GM18870 (cell line): Measurements from ENCODE around the gene MTRF1L.
A peak's percentile ranks its signal among the peaks of the same experiment; 100 is the strongest.
"Not testable (repeated sequence)": the region's sequence is repeated elsewhere in the genome, so short reads cannot be mapped to it uniquely, and the experiment has no call there.

Experiments
- ATAC-seq: cut with Tn5 transposase; IDR thresholded peaks from one replicate; pipeline ENCODE4 v1.9.1; 2021; ENCODE audit warnings: moderate library complexity; ENCODE audit not compliant: unreplicated experiment

Gene MTRF1L

DNA sequence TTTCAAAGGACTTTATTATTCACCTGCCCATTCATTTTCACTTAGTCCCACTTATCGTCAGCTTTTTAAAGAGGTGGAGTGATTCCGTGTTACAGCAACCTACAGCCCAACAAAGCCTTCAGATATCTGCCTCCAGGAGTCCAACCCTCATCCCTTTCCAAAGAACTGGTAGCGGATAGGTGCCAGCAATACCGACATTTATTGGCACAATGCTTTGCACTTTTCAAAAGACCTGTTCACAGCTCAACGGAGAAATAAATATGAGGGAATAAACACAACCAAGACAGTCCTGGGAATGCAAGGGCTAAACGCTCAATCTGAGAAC is 819 bp upstream of the MTRF1L start:
- ATAC-seq: no peak

DNA sequence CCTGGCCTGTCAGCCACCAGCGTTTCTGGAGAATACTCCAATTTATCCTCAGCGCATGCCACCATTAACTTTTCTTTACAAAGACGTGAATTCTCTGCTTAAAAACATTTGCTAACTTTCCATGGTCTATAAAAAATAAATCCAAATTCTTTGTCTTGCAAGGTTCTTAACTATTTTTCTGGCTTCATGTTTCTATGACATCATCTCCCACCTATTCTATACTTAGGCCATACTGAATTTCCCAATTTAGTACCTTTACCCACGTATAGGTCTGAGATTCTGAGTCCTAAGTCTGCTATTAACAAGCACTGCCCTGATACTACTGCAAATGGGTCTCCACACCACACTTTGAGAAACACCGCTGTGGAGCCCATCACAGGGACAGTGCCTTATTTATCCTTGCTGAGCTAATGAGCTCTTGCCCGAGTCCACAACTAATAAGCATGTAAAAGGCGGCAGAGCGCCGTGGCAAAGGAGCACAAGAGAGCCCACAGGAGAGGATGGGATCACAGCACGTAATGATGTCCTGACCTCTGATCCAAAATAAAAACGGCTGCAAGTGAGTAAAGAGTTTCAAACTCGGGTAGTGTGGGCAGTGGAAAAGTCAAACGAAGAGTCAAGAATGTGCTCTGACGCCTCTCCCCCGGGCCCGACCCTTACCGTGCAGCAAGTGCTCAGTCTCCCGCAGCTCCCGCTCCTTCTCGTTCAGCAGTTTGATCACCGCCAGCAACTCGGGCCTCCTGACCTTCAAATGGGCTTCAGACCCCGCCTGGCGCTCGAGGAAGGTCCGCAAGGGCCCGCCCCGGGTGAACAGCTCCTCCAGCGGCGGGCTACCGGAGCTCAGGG is 519 bp downstream of the MTRF1L start:
- peak; percentile 11 for ATAC-seq

DNA sequence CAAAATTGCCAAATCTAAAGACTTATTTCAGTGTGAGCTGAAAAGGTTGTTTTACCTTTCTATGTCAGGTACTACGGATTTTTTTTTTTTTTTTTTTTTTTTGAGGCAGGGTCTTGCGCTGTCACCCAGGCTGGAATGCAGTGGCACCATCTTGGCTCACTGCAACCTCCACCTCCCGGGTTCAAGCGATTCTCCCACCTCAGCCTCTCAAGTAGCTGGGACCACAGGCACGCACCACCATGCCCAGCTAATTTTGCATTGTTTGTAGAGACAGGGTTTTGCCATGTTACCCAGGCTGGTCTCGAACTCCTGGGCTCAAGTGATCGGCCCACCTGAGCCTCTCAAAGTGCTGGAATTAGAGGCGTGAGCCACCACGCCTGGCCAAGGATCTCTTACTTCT is 1.7 kb downstream of the MTRF1L start:
- not testable (repeated sequence) for ATAC-seq

DNA sequence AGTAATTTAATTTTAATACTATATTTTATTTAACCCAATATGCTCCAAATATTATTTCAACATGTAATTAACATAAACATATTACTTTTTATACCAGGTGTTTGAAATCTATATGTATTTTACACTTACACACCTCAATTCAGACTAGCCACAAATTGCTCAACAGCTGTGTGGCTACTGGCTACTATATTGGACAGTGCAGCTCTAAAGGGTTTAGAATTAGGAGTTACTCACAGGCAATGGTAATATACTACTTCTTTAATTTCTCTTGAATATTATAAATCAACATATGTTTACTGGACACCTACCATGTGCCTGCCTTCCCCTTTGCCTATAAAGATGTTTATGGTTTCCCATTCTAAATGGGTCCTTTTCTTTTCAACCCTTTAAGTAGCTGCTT is 2.3 kb downstream of the MTRF1L start:
- no peak for ATAC-seq

DNA sequence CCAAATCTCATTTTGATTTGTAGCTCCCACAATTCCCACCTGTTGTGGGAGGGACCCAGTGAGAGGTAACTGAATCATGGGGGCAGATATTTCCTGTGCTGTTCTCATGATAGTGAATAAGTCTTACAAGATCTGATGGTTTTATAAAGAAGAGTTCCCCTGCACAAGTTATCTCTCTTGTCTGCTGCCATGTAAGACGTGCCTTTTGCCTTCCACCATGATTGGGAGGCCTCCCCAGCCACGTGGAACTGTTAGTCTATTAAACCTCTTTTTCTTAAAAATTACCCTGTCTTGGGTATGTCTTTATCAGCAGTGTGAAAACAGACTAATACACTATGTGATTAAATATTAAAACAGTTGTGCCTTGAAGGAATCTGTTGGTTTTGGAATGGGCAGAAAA is 3.0 kb downstream of the MTRF1L start:
- ATAC-seq: not testable (repeated sequence)

DNA sequence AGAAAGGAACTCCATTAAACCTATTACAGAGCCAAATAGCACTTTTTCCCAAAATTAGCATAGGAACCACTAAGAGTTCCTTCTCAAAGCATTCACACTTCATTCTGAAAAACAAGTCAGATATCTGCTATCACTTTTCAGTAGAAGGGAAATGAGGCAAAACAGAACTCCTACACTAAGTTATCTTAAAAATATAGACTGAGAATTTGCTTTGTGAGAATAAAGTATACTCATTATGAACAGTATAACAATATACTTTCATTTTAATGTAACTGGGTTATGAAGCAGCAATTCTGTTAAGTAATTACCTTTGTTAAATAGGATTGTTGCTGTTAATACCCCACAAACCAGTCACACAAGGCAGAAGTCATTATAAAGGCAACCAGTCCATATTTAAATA is 8.7 kb downstream of the MTRF1L start:
- ATAC-seq: no peak

DNA sequence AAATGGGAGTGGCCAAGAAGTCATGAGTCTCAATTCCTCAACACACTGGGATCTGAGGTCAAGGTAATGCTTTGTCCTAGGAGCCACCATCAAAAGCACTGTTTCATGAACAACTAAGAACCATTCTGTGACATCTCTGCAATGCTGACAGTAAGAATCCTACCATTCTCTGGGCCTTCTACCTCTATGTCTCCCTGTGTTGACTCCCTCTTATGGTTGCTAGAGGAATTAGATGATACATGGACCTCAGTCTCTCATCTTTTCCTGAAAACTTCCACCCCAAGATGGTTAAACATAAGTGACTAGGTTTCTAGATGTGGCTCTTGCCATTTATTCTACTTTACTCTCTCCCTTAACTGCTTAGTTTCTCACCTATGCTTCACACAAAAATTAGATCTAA is 9.1 kb downstream of the MTRF1L start:
- no peak for ATAC-seq

DNA sequence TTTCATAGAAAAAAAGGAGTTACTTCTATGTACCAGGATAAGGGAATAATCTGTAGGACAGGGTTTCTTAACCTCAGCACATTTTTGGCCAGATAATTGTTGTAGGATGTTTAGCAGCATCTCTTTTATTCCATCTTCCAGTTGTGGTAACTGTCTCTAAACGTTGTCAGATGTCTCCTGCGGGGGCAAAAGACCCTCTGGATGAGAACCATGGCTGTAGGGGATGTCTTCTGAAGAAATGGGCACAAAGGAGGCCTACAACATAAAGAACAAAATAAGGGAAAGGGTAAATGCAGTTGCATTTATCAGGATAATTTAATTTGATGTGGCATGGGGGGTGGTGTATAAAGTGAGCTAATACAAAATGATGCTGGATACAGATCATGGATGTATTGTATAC is 15.5 kb downstream of the MTRF1L start:
- no peak for ATAC-seq

DNA sequence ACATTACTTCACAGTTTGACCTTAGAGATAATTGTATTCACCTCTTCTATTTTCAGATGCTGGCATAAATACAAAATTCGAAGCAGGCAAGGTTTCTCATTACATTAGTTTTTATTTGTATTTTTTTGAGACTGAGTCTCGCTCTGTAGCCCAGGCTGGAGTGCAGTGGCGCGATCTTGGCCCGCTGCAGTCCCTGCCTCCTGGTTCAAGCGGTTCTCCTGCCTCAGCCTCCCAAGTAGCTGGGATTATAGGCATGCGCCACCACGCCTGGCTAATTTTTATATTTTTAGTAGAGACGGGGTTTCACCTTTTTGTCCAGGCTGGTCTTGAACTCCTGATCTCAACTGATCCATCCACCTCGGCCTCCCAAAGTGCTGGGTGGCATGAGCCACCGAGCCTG is 17.2 kb downstream of the MTRF1L start:
- not testable (repeated sequence) for ATAC-seq

DNA sequence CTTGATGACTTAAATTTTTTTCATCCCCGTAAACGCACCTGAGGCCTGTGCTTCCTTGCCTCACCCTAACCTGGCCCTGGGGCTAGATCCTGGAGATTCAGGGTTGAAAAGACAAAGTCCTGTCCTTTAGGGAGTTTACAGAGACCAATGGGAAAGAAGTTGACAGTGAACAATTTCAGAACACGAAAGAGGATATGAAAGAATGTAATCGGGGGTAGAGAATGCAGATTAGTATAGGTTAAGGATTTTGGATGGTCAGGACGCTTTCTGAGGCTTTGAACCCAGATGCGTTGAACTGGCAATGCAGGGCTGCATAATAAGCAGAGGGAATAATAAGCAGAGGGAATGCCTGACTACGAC is 18.0 kb downstream of the MTRF1L start:
- peak; percentile 41 for ATAC-seq

DNA sequence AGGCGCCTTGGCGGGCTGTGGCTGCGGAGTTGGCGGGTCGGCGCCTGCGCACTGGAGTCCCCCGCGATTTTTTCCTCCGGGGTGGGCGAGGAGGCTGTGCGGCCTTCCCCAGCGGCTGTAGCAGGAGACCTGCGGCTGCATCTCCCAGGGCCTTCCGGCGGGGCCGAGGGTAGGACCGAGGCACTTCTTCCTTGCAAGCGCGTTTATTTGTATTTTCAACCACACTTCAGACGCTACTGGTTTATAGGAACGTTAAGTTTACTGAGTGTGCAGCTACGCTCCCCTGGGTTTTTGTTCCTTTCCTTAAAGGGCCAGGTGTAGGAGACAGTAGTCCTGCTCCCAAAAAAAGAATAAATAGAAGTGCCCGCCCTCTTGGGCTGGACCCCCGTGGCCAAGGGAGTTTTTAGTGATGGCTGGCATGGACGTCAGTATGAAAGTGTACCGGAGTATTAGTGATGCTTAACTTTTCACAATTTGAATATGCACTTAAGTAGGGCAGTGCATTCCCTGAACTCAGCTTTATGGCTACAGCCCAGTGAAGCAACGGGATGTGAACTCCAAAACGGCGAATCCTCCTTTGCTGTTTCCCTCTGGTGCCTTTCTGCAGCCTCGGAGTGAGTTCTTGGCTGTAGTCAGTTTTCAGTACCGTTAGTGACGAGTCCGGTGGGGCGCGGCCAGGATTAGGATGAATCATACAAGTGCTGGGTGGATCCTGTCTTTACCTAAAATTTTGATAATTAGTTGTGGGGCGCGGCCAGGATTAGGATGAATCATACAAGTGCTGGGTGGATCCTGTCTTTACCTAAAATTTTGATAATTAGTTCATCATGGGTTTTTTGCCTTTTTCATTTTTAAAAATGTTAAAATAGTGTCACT is 18.6 kb downstream of the MTRF1L start:
- ATAC-seq: peak; percentile 18

DNA sequence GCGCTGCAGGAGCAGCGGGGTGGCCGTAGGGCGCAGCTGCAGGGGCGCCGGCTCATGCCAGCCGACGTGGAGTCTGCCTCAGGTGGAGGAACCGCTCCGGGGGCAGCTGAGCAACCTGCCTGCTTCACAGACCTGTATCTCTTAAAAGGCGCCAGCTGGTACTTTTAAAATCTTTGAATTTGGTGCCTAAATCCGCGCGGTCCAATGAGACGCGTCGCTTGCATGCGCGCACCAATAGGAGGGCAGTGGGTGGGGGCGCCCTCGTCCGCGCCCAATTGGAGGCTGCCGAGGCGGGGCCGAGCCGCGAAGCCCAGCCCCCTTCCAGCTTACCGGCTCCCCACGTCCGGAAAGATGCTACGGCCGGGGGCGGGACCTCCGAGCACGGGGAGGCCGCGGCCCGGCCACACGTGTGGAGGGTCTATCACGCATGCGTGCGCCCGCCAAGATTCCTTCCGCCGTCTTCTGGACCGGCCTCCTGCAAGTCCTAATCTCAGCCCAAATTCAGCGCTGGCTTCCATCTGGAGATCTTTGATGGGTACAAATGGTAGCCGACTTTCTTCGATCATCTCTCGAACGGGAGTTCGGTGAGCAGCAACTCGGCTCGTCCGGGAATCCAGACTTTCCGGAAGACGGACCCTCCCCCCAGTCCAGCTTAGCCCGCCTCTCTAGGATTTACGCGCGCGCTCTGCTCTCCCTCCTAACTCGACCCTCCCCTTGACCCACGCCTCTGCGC is 19.4 kb downstream of the MTRF1L start, which contains the start of gene FBXO5:
TSS of gene FBXO5 (minus strand) at position 138 of the 733 bp plus-strand sequence. CDS start at position 56, 82 bp downstream.
- peak; percentile 67 for ATAC-seq

DNA sequence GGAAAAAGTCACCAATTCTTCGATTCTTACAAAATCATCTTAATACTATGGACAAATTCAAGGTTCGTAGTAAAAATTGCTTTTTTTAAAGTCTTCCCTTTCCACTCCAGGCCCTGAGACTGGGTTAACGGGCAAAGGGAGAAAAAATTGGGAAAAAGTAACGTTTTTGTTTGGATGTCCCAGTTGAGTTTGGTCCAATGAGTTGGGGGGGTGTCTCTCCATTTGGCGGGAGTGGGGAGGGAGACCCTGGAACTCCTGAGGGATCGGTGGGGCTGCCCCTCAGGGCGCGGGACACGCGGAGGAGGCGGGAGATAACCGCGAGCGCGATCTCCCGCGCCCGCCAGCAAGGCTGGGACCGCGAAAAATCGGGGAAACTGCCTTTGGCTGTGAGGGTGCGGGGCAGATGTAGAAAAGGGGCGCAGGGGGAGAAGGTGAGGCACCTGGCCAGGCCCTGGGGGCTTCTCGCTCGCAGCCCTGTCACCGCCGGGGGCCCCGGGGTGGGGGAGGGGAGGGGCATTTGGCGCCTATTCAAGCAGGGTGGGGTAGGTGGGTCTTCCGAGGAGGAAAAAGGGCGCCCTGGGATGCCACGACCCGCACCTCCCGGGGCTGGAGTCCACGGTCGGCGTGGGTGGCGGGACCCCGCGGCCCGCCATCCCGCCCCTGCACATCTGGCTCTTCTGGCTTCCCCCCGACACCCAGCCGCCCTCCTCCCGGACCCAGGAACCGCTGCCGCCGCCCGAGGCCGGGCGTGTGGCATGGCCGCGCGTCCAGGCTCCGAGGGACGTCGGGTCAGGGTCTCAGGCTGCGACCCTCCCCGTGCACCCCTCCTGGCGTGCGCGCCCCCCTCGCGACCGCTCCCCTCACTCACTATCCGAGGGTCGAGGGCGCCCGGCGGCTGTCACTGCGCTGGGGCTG is 20.3 kb downstream of the MTRF1L start:
- ATAC-seq: no peak

DNA sequence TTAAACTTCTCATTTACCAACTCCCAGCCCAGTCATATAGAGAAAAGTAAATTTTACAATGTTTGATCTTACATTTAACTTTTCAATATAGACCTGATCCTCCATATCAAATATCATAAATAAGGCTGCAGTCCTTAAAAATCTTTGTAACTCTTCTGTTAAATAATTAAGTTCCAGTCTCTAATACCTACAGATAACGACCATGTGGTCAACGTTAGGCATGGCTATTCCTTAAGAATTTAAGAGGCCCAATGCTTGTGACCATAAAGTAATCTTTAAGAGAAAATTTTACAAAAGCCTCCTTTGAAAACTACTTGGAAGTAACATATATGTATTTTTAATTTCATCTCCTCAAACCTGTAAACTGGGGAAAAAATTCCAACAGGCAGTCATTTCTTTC is 21.3 kb downstream of the MTRF1L start:
- ATAC-seq: no peak

DNA sequence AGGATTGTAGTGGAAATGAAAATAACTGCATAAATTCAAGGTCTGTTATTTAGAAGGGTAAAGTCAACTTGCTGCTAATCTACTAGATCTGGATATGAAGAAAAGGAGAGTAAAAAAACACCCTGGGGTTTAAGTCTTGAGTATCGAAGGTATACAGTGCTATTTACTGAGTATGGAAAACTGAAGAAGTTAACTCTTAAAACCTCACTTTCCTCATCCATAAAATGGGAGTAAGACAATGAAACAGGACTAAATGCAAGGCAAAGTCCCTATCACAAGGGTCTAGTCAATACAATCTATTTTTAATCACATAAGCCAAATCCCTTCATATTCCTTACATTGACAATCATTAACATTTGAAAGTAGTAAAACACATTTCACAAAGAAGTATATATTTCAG is 21.9 kb downstream of the MTRF1L start:
- ATAC-seq: no peak

DNA sequence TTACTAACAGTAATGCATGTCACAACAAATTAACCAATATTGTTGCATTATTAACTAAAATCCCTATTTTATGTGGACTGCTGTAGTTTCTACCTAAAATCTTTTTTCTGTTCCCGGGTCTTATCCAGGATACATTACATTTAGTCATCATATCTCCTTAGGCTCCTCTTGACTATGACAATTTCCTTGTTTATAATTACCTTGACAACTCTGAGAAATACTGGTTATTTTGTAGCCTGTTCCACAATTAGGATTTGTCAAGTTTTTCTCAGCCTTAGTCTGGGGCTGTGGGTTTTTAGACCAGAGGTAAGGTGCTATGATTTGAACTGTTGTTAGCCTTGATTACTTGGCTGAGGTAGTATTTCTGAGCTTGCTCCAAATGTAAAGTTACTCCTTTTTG is 23.4 kb downstream of the MTRF1L start:
- ATAC-seq: no peak

DNA sequence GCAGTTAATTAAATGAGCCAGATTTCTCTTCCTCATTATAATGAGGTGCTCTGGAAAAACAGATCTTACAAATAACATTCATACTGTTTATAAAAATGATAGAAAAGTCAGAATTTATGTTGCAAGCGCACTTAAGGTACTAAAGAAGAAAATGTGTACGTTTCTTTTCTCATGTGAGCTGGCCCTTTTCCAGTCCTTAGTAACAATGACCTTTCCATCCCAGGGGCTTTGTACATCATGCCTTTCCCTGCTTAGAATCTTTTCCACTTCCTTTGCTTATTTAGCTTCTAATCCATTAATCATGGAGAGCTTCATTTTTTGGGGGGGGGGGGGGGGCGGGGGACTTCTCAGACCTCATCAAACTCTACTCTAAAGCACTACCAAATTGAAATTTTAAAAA is 24.5 kb downstream of the MTRF1L start:
- no peak for ATAC-seq

DNA sequence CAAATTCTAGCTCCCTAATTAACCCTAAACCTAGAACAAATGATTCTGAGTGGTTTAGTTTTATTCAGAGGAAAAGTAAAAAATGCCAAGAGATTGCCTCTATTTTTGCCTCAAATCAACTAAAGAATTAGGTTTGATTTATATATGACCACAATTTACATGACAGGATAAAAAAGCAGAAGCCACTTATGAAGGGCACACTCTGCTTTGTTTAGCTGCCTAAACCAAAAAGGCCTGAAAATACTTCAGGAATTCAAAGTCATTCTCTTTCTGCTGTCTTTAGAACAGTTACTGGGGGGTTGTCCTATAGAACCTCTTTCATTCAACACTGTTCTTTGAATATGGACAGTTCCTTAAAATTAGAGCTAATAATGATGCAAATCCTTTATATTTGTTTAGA is 25.0 kb downstream of the MTRF1L start:
- ATAC-seq: no peak

DNA sequence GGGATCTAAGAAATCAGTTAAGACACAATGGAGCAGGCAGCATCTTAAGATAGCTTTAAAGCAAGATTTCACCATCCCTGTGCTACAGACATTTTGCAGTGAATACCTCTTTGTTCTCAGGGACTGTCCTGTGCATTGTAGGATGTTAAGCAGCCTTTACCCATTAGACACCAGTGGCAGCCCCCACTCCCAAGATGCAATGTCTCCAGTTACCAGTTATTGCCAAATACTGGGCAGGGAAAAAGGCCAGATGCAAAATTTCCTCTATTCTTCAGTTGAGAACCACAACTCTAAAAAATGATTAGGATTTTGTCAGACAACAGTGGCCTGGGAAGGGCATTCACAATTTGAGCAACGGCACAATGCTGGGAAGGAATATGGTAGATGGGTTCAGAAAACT is 25.8 kb downstream of the MTRF1L start:
- no peak for ATAC-seq

DNA sequence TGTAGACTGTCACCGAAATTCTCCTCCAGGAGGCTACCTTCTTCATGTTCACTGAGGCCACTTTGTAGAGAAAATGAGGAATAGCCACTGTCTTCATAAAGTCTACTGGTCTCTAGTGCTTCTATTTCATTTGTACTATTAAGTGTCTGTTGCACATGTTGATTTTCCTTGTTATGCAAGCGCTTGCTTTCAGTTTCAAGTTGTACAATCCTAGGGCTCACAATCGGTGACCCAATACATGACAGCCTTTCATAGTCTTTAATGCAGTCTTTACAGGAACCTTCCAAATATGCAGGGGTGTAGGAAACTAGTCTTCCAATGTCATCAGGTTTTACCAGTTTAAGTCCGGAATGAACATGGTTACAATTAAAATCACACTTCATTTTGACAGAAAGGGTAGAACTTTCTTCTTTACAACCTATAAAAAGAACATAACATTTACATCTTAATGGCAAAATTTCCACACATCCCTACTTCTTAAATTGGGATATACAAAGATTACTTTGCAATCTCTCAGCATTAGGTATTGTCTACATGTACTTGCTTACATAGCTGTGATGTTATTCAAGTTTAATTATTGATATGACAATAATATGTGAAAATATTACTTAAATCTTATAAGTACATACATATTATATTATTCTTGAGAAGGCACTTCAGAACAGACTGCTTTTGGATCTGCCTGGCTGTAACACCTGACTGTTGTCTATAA is 27.1 kb downstream of the MTRF1L start:
- ATAC-seq: peak; percentile 82
